ENCODE measurements around the gene ARHGEF35.
"Not testable (repeated sequence)": the region's sequence is repeated elsewhere in the genome, so short reads cannot be mapped to it uniquely, and the experiment has no call there.

The ARHGEF35 gene

DNA sequence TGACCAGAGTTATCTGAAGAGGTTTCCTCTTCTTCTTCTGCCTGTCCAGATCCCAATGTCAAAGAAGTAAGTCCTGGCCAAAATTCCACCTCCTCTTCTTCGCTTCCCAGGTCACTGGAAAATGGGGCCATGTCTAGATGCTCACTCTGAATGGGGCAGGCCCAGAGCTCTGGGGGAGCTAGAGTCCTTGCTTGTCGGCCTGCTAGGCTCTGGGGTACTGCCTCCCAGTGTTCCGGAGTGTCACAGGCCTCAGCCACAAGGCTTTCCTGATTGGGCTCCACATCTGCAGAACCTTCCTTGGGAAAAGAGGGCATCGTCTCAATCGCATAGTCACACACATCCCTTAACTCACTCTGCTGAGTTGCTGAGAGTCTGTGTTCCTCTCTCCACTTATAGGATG, 7.8 kb downstream of the ARHGEF35 start:
- DNase-seq (ENCODE audit: low read depth); H3K4me3 ChIP-seq (ENCODE audit: low read depth, low read length): not testable (repeated sequence)

DNA sequence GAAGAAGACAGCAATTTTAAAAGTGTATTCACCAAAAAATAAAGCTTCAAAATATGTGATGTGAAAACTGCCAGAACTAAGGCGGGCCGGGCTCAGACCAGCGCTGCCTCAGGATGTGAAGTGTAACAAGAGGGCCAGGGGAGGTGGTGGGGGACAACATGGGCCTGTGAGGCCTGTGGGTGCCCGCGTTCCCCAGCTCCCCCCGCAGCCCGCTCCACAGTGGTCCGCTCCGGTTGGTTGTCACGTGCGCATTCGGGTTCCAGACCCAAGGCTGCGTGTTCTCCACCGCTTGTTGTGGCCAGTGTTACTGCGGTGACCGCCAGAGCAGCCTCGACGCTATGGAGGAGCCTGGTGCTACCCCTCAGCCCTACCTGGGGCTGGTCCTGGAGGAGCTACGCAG, 12.5 kb downstream of the ARHGEF35 start, which contains the start of gene CTAGE4:
Gene CTAGE4 (plus strand): TSS at position 301 of the 400 bp plus-strand sequence. CDS start 38 bp downstream, at position 339.
- H3K4me3 ChIP-seq (ENCODE audit: low read depth, low read length); DNase-seq (ENCODE audit: low read depth): not testable (repeated sequence)

DNA sequence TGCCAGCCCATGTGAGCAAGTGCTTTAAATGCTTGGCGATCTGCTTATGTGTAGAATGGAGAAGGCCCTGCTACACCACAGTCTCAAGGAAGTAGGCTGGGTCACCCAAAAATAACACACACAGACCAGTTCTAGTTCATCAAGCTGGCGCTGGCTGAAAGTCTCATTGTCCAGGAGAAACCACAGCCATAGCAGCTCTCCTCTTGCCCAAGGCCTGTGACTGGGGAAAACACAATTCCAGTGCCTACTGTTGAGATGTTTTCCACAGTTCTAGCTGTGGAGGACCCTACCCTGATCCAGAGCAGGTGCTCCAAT, 16.5 kb downstream of the ARHGEF35 start:
- DNase-seq (ENCODE audit: low read depth); H3K4me3 ChIP-seq (ENCODE audit: low read depth, low read length): not testable (repeated sequence)

DNA sequence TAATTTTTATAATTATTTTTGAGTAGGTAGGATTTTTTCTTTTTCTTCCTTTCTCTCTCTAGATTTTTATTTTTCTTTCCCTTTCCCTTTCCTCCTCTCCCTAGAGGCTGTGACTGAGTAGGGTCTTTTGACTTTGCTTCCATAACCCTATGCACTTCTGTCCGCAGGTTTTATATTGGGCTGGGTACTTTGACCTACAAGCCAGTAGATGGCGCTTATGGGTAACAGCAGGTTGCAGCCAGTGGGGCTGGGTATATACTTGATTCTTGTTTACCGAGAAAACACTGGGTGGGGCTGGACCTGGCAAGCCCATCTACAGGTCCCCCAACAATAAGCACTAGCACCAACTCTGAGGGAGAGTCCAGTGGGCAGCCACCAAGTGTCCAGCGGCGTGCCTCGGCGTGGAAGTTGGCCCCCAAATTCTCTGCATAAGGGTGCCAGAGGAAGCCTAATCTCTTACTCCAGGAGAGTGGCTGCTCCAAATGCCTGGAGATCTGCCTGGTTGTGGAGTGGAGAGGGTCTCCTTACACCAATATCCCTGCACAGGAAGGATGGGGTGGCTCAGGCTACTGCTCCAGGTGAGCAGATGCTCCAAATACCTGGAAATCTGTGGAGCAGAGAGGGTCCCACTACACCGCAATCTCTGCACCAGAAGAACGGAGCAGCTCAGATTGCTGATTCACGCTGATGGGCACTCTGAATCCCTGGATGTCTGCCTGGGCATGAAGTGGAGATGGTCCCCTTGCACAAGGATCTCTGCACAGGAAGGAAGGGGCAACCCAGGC, 17.1 kb downstream of the ARHGEF35 start:
- DNase-seq (ENCODE audit: low read depth), result peak; percentile 52
- not testable (repeated sequence) for H3K4me3 ChIP-seq (ENCODE audit: low read depth, low read length)
- TF ChIP-seq, protein P1, sequence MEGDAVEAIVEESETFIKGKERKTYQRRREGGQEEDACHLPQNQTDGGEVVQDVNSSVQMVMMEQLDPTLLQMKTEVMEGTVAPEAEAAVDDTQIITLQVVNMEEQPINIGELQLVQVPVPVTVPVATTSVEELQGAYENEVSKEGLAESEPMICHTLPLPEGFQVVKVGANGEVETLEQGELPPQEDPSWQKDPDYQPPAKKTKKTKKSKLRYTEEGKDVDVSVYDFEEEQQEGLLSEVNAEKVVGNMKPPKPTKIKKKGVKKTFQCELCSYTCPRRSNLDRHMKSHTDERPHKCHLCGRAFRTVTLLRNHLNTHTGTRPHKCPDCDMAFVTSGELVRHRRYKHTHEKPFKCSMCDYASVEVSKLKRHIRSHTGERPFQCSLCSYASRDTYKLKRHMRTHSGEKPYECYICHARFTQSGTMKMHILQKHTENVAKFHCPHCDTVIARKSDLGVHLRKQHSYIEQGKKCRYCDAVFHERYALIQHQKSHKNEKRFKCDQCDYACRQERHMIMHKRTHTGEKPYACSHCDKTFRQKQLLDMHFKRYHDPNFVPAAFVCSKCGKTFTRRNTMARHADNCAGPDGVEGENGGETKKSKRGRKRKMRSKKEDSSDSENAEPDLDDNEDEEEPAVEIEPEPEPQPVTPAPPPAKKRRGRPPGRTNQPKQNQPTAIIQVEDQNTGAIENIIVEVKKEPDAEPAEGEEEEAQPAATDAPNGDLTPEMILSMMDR (conservative IDR thresholded peaks at IDR 0.05; ENCODE audit: low read depth, low read length), result peak; percentile 54

DNA sequence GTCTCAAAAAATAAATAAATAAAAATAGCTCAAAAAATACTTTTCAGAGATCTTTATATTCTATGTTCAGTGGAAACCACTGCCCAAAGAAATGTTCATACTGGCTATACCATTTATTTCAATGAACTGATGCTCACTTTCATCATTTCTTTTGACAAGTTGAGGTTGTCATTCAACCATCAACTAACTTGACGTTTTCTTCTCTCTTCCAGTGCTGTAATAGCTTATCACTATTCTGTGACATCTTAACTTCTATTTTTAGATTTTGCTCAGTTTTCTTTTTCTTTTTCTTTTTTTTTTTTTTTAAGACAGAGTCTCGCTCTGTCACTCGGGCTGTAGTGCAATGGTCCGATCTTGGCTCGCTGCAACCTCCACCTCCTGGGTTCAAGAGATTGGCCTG, 21.0 kb downstream of the ARHGEF35 start:
- TF ChIP-seq, protein P1 (conservative IDR thresholded peaks at IDR 0.05; ENCODE audit: low read depth, low read length), result no peak
- DNase-seq (ENCODE audit: low read depth), result no peak
- H3K4me3 ChIP-seq (ENCODE audit: low read depth, low read length), result no peak overlapping the region

DNA sequence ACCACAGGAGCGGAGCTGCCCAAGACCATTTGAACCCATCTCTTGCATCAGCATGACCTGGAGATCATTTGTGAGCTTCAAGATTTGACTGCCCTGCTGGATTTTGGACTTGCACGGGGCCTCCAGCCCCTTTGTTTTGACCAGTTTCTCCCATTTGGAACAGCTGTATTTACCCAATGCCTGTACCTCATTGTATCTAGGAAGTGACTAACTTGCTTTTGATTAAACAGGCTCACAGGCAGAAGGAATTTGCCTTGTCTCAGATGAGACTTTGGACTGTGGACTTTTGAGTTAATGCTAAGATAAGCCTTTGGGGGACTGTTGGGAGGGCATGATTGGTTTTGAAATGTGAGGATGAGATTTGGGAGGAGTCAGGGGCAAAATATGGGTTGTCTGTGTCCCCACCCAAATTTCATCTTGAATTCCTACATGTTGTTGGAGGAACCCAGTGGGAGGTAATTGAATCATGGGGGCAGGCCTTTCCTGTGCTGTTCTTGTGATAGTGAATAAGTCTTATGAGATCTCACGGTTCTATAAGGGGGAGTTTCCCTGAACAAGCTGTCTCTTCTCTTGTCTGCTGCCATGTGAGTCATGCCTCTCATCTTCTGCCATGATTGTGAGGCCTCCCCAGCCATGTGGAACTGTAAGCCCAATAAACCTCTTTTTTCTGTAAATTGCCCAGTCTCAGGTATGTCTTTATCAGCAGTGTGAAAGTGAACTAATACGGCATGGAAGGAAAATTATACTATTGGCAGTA, 23.9 kb downstream of the ARHGEF35 start:
- peak; percentile 55 for DNase-seq (ENCODE audit: low read depth)

DNA sequence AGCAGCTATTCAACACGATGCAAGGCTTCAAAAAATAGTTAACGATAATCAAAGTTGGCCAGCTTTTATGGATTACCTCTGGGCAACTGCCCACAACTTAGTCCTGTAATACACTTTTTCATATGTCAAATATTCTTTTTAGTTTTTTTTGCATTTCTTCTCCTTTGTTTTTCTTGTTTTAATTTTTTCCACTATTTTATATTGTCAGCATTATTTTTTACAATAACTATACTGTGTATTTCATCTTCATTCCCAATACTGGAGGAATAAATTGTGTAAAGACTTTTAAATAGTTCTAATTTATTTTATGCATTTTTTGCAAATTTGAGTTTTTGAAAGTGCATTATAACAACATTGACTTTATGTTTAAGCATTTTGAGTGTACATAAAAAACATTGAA, 30.8 kb downstream of the ARHGEF35 start:
- TF ChIP-seq, protein P1 (conservative IDR thresholded peaks at IDR 0.05; ENCODE audit: low read depth, low read length), result no peak
- no peak for DNase-seq (ENCODE audit: low read depth)

More for the DNA sequence above, 23.9 kb downstream of the ARHGEF35 start:
- not testable (repeated sequence) for H3K4me3 ChIP-seq (ENCODE audit: low read depth, low read length)

DNA sequence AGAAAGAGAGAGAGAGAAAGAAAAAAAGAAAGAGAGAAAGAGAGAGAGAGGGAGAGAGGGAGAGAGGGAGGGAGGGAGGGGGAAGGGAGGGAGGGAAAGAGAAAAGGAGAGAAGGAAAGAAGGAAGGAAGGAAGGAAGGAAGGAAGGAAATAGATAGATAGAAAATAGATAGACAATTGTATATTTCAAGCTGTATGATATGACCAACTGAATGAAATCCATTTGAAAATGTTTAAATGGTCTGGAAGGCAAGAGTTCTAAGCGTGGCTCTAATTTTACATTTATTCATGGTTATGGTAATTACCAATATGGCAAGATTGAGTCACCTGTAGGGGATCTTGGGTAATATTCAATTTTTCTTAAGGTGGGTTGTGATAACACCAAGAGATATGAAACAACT, 36.8 kb downstream of the ARHGEF35 start:
- TF ChIP-seq, protein P1 (conservative IDR thresholded peaks at IDR 0.05; ENCODE audit: low read depth, low read length), result no peak
- no peak overlapping the region for H3K4me3 ChIP-seq (ENCODE audit: low read depth, low read length)
- DNase-seq (ENCODE audit: low read depth), result no peak

More for the DNA sequence above, 30.8 kb downstream of the ARHGEF35 start:
- H3K4me3 ChIP-seq (ENCODE audit: low read depth, low read length), result no peak overlapping the region

DNA sequence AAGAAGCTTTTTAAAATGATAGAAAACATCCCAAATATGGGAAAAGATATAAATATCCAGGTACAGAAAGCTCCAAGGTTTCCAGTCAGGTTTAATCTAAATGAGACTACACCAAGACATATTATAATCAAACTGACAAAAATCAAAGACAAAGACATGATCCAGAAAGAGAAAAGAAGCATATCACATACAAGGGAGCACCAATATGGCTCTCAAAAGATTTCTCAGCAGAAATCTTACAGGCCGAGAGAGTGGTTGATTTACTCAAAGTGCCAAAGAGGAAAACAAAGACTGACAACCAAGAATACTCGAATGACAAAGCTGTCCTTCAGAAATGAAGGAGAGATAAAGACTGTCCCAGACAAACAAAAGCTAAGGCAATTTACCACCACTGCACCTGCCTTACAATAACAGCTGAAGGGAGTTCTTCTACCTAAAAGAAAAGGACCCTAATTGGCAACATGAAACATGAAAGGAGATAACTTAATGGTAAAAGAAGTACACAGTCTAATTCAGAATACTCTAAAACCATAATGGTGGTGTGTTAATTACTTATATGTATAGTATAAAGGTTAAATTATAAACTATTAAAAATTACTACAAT, 47.3 kb downstream of the ARHGEF35 start:
- no peak for DNase-seq (ENCODE audit: low read depth)
- TF ChIP-seq, protein P1 (conservative IDR thresholded peaks at IDR 0.05; ENCODE audit: low read depth, low read length), result no peak
- H3K4me3 ChIP-seq (ENCODE audit: low read depth, low read length), result no peak overlapping the region
